ENCODE results near the gene R3HDM1. TPM values are rescaled to one million over a fixed set of nuclear protein-coding genes. Genes with fewer than 3 reads are reported as not detected.
A peak's percentile ranks its signal among the peaks of the same experiment; 100 is the strongest.
"Not testable (repeated sequence)": the region's sequence is repeated elsewhere in the genome, so short reads cannot be mapped to it uniquely, and the experiment has no call there.

R3HDM1 gene
- total RNA-seq, 2 experiments from 2014 or later = 68.1 to 70.6 TPM

GRCh38 chr2:135603543-135603942 is 72.3 kb downstream of the R3HDM1 start:
- H3K4me3 Mint-ChIP-seq = no peak overlapping the region
- H3K27me3 Mint-ChIP-seq = no peaks in the 10 kb centered on the region
- no peak overlapping the region for H3K27ac Mint-ChIP-seq

GRCh38 chr2:135607561-135607960 is 76.3 kb downstream of the R3HDM1 start:
- Mint-ChIP-seq H3K4me3 (no peak overlapping the region), H3K9me3 (no peaks in the 10 kb centered on the region), H3K27me3 (no peaks in the 10 kb centered on the region), H3K4me1 (no peaks in the 10 kb centered on the region), H3K36me3 (peaks cover 24% of the 10 kb centered on the region), H3K27ac (no peak overlapping the region)
- no peak for DNase-seq

More at GRCh38 chr2:135603543-135603942, 72.3 kb downstream of the R3HDM1 start:
- Mint-ChIP-seq H3K9me3 (no peaks in the 10 kb centered on the region), H3K4me1 (peaks cover 6% of the 10 kb centered on the region), H3K36me3 (peaks cover 16% of the 10 kb centered on the region)
- no peak for DNase-seq

- Mint-ChIP-seq H3K4me1 (peaks cover 3% of the 10 kb centered on the region), H3K4me3 (no peak overlapping the region), H3K27ac (no peak overlapping the region), H3K36me3 (peaks cover 8% of the 10 kb centered on the region), H3K27me3 (no peaks in the 10 kb centered on the region), H3K9me3 (no peaks in the 10 kb centered on the region)
- DNase-seq = no peak
Observed at GRCh38 chr2:135612319-135612718, 81.0 kb downstream of the R3HDM1 start.

- H3K4me3 Mint-ChIP-seq = no peak overlapping the region
- no peaks in the 10 kb centered on the region for H3K27me3 Mint-ChIP-seq
- H3K4me1 Mint-ChIP-seq = peaks cover 3% of the 10 kb centered on the region
- peaks cover 2% of the 10 kb centered on the region for H3K36me3 Mint-ChIP-seq
- H3K27ac Mint-ChIP-seq = no peak overlapping the region
- no peak for DNase-seq
- no peaks in the 10 kb centered on the region for H3K9me3 Mint-ChIP-seq
Observed at GRCh38 chr2:135615404-135615803, 84.1 kb downstream of the R3HDM1 start.

- Mint-ChIP-seq H3K9me3 (no peaks in the 10 kb centered on the region), H3K36me3 (peaks cover 1% of the 10 kb centered on the region), H3K27ac (no peak overlapping the region), H3K4me1 (peaks cover 3% of the 10 kb centered on the region), H3K4me3 (no peak overlapping the region), H3K27me3 (no peaks in the 10 kb centered on the region)
- DNase-seq = no peak
Observed at GRCh38 chr2:135617501-135618015, 86.3 kb downstream of the R3HDM1 start.

- H3K4me3 Mint-ChIP-seq = no peak overlapping the region
- DNase-seq = no peak
- no peak overlapping the region for H3K27ac Mint-ChIP-seq
- peaks cover 12% of the 10 kb centered on the region for H3K36me3 Mint-ChIP-seq
- no peaks in the 10 kb centered on the region for H3K9me3 Mint-ChIP-seq
- H3K4me1 Mint-ChIP-seq = peaks cover 3% of the 10 kb centered on the region
- H3K27me3 Mint-ChIP-seq = no peaks in the 10 kb centered on the region
Observed at GRCh38 chr2:135620198-135620597, 88.9 kb downstream of the R3HDM1 start.

GRCh38 chr2:135629520-135629919 is 98.2 kb downstream of the R3HDM1 start:
- Mint-ChIP-seq H3K4me3 (no peak overlapping the region), H3K27me3 (no peaks in the 10 kb centered on the region), H3K4me1 (no peaks in the 10 kb centered on the region), H3K9me3 (no peaks in the 10 kb centered on the region), H3K36me3 (peaks cover 2% of the 10 kb centered on the region), H3K27ac (no peak overlapping the region)
- DNase-seq = no peak

GRCh38 chr2:135630034-135630433 is 98.8 kb downstream of the R3HDM1 start:
- not testable (repeated sequence) for H3K27me3 Mint-ChIP-seq, H3K36me3 Mint-ChIP-seq, H3K27ac Mint-ChIP-seq, H3K4me3 Mint-ChIP-seq, DNase-seq, H3K4me1 Mint-ChIP-seq, H3K9me3 Mint-ChIP-seq

- H3K36me3 Mint-ChIP-seq = no peaks in the 10 kb centered on the region
- H3K4me1 Mint-ChIP-seq = no peaks in the 10 kb centered on the region
- no peak for DNase-seq
- no peak overlapping the region for H3K4me3 Mint-ChIP-seq
- no peaks in the 10 kb centered on the region for H3K9me3 Mint-ChIP-seq
- no peaks in the 10 kb centered on the region for H3K27me3 Mint-ChIP-seq
- H3K27ac Mint-ChIP-seq = no peak overlapping the region
Observed at GRCh38 chr2:135630488-135630887, 99.2 kb downstream of the R3HDM1 start.

- no peak for DNase-seq
- H3K27me3 Mint-ChIP-seq = no peaks in the 10 kb centered on the region
- H3K36me3 Mint-ChIP-seq = peaks cover 9% of the 10 kb centered on the region
- H3K27ac Mint-ChIP-seq = no peak overlapping the region
- no peak overlapping the region for H3K4me3 Mint-ChIP-seq
- H3K4me1 Mint-ChIP-seq = peaks cover 7% of the 10 kb centered on the region
- no peaks in the 10 kb centered on the region for H3K9me3 Mint-ChIP-seq
Observed at GRCh38 chr2:135633582-135633981, 102.3 kb downstream of the R3HDM1 start.

GRCh38 chr2:135635212-135635835 is 104.0 kb downstream of the R3HDM1 start:
- Mint-ChIP-seq H3K4me3 (no peak overlapping the region), H3K4me1 (peaks cover 7% of the 10 kb centered on the region), H3K27me3 (no peaks in the 10 kb centered on the region), H3K27ac (no peak overlapping the region), H3K36me3 (peaks cover 9% of the 10 kb centered on the region), H3K9me3 (no peaks in the 10 kb centered on the region)
- DNase-seq = no peak

GRCh38 chr2:135636982-135637381 is 105.7 kb downstream of the R3HDM1 start:
- Mint-ChIP-seq H3K36me3 (peaks cover 12% of the 10 kb centered on the region), H3K9me3 (no peaks in the 10 kb centered on the region), H3K27ac (no peak overlapping the region)

GRCh38 chr2:135637456-135638087 is 106.3 kb downstream of the R3HDM1 start:
- Mint-ChIP-seq H3K27me3 (no peaks in the 10 kb centered on the region), H3K4me1 (peaks cover 7% of the 10 kb centered on the region), H3K4me3 (no peak overlapping the region), H3K9me3 (no peaks in the 10 kb centered on the region), H3K36me3 (peaks cover 12% of the 10 kb centered on the region), H3K27ac (peak overlapping the region; percentile 17)
- DNase-seq = no peak

More at GRCh38 chr2:135636982-135637381, 105.7 kb downstream of the R3HDM1 start:
- no peaks in the 10 kb centered on the region for H3K27me3 Mint-ChIP-seq
- peaks cover 7% of the 10 kb centered on the region for H3K4me1 Mint-ChIP-seq
- no peak overlapping the region for H3K4me3 Mint-ChIP-seq
- DNase-seq = no peak

- Mint-ChIP-seq H3K36me3 (peaks cover 12% of the 10 kb centered on the region), H3K4me3 (no peak overlapping the region), H3K4me1 (peaks cover 7% of the 10 kb centered on the region), H3K27ac (no peak overlapping the region), H3K27me3 (no peaks in the 10 kb centered on the region), H3K9me3 (no peaks in the 10 kb centered on the region)
- no peak for DNase-seq
Observed at GRCh38 chr2:135638825-135639224, 107.5 kb downstream of the R3HDM1 start.

- Mint-ChIP-seq H3K4me3 (no peak overlapping the region), H3K9me3 (no peaks in the 10 kb centered on the region), H3K36me3 (peaks cover 19% of the 10 kb centered on the region), H3K27me3 (no peaks in the 10 kb centered on the region), H3K27ac (no peak overlapping the region), H3K4me1 (peaks cover 7% of the 10 kb centered on the region)
- DNase-seq = no peak
Observed at GRCh38 chr2:135641156-135642068, 110.1 kb downstream of the R3HDM1 start.
